Activated naive CD4-positive, alpha-beta T cell treated with anti-CD3 and anti-CD28 coated beads, Interleukin-2, amount 50 U/mL, for 16 hours (primary cell): Measurements from ENCODE around the gene FRMD5.
"Not testable (repeated sequence)": the region's sequence is repeated elsewhere in the genome, so short reads cannot be mapped to it uniquely, and the experiment has no call there.

Source experiments
- DNase-seq: peaks from one replicate; pipeline ENCODE4 v3.0.0-alpha.2; 2020

The FRMD5 gene

GRCh38 chr15:43881245-43881644 is 313.8 kb downstream of the FRMD5 start:
- DNase-seq, result no peak

GRCh38 chr15:43880406-43881194 is 314.5 kb downstream of the FRMD5 start:
- no peak for DNase-seq

- DNase-seq, result no peak
These were observed 315.4 kb downstream of the FRMD5 start for GRCh38 chr15:43879386-43880355.

GRCh38 chr15:43878446-43878845 is 316.6 kb downstream of the FRMD5 start:
- DNase-seq, result no peak

GRCh38 chr15:43877371-43877770 is 317.7 kb downstream of the FRMD5 start:
- DNase-seq, result no peak

- no peak for DNase-seq
These were observed 318.2 kb downstream of the FRMD5 start for GRCh38 chr15:43876872-43877271.

GRCh38 chr15:43873651-43874050 is 321.4 kb downstream of the FRMD5 start:
- no peak for DNase-seq

- no peak for DNase-seq
These were observed 322.6 kb downstream of the FRMD5 start for GRCh38 chr15:43872416-43873020.

GRCh38 chr15:43871835-43872234 is 323.2 kb downstream of the FRMD5 start:
- no peak for DNase-seq

- no peak for DNase-seq
These were observed 326.7 kb downstream of the FRMD5 start for GRCh38 chr15:43868406-43868805.

- DNase-seq, result no peak
These were observed 328.0 kb downstream of the FRMD5 start for GRCh38 chr15:43867096-43867495.

GRCh38 chr15:43866636-43867035 is 328.4 kb downstream of the FRMD5 start:
- not testable (repeated sequence) for DNase-seq

- no peak for DNase-seq
These were observed 335.5 kb downstream of the FRMD5 start for GRCh38 chr15:43859546-43859945.

GRCh38 chr15:43854801-43855200 is 340.3 kb downstream of the FRMD5 start:
- no peak for DNase-seq

- DNase-seq, result no peak
These were observed 342.5 kb downstream of the FRMD5 start for GRCh38 chr15:43852607-43853006.

GRCh38 chr15:43851251-43851650 is 343.8 kb downstream of the FRMD5 start:
- no peak for DNase-seq

- no peak for DNase-seq
These were observed 349.6 kb downstream of the FRMD5 start for GRCh38 chr15:43845421-43845820.

- not testable (repeated sequence) for DNase-seq
These were observed 362.6 kb downstream of the FRMD5 start for GRCh38 chr15:43832485-43832884.

- DNase-seq, result not testable (repeated sequence)
These were observed 363.5 kb downstream of the FRMD5 start for GRCh38 chr15:43831519-43832052.

- not testable (repeated sequence) for DNase-seq
These were observed 364.3 kb downstream of the FRMD5 start for GRCh38 chr15:43830691-43831275.

- not testable (repeated sequence) for DNase-seq
These were observed 365.0 kb downstream of the FRMD5 start for GRCh38 chr15:43829951-43830540.

GRCh38 chr15:43828061-43828657 is 366.9 kb downstream of the FRMD5 start:
- no peak for DNase-seq
